Nephron (organoid): ENCODE data around the gene MRPL30.

Experiments
- H3K27ac Mint-ChIP-seq, 3 experiments: 2 replicates each; pipeline ENCODE4 v1.8.0; 2020; ENCODE audit warnings: mixed read lengths in 3 of 3, mild to moderate bottlenecking in 2 of 3, moderate library complexity in 1 of 3
- H3K27me3 Mint-ChIP-seq: 2 replicates; pipeline ENCODE4 v1.8.0; 2021; ENCODE audit warnings: low read depth, mild to moderate bottlenecking, moderate library complexity, mixed read lengths
- H3K36me3 Mint-ChIP-seq: 2 replicates; pipeline ENCODE4 v1.8.0; 2020; ENCODE audit warnings: low read depth, mixed read lengths
- H3K4me1 Mint-ChIP-seq: 2 replicates; pipeline ENCODE4 v1.8.0; 2020; ENCODE audit warnings: mixed read lengths
- H3K4me3 Mint-ChIP-seq, 3 experiments: 2 replicates each; pipeline ENCODE4 v1.8.0; 2020; ENCODE audit warnings: mild to moderate bottlenecking in 3 of 3, mixed read lengths in 3 of 3, moderate library complexity in 2 of 3
- H3K9me3 Mint-ChIP-seq: 2 replicates; pipeline ENCODE4 v1.8.0; 2020; ENCODE audit warnings: mixed read lengths
- TF ChIP-seq, protein P1 (sequence below), 3 experiments: fragments of 200-600 bp; sonication (generic); IDR thresholded peaks; one replicate each; pipeline ENCODE4 v1.5.0; 2021; ENCODE audit warnings: antibody characterized with exemption in 3 of 3; ENCODE audit not compliant: unreplicated experiment in 3 of 3

The MRPL30 gene

GRCh38 chr2:99156891-99157290 lies 24.1 kb upstream of the MRPL30 start:
- Mint-ChIP-seq H3K36me3 (peaks cover 29% of the 10 kb centered on the region), H3K27ac (peak overlapping the region in 2 of 3 experiments; percentile 9 to 35), H3K4me1 (peaks cover 27% of the 10 kb centered on the region), H3K27me3 (no peaks in the 10 kb centered on the region), H3K4me3 (peak overlapping the region; percentile 63 to 78 (median 77)), H3K9me3 (no peaks in the 10 kb centered on the region)
- TF ChIP-seq, protein P1, sequence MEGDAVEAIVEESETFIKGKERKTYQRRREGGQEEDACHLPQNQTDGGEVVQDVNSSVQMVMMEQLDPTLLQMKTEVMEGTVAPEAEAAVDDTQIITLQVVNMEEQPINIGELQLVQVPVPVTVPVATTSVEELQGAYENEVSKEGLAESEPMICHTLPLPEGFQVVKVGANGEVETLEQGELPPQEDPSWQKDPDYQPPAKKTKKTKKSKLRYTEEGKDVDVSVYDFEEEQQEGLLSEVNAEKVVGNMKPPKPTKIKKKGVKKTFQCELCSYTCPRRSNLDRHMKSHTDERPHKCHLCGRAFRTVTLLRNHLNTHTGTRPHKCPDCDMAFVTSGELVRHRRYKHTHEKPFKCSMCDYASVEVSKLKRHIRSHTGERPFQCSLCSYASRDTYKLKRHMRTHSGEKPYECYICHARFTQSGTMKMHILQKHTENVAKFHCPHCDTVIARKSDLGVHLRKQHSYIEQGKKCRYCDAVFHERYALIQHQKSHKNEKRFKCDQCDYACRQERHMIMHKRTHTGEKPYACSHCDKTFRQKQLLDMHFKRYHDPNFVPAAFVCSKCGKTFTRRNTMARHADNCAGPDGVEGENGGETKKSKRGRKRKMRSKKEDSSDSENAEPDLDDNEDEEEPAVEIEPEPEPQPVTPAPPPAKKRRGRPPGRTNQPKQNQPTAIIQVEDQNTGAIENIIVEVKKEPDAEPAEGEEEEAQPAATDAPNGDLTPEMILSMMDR (IDR thresholded peaks at IDR 0.05; ENCODE audit: unreplicated experiment in 3 of 3), result no peak

DNA sequence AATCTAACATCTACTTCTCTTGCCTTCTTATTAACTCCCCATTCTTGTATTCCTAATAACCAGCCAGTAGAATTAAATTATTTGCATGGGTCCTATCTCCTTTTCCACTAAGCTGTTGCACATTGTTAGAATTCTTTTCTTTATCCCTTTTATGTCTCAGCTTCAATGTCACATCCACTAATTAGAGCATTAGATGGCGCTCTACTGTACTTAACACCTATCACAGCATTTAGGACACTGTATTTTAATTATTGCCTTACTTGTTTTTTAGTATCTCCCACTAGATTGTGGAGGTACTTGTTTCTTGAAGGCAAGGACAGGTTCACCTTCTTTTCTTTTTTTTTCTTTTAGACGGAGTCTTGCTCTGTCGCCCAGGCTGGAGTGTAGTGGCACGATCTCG lies 22.4 kb upstream of the MRPL30 start:
- peak overlapping the region; percentile 3 to 65 (median 52) for H3K4me3 Mint-ChIP-seq
- H3K4me1 Mint-ChIP-seq, result peaks cover 27% of the 10 kb centered on the region
- H3K27ac Mint-ChIP-seq, result peak overlapping the region in 1 of 3 experiments; percentile 36
- no peaks in the 10 kb centered on the region for H3K27me3 Mint-ChIP-seq
- H3K9me3 Mint-ChIP-seq, result no peaks in the 10 kb centered on the region
- peaks cover 34% of the 10 kb centered on the region for H3K36me3 Mint-ChIP-seq
- TF ChIP-seq, protein P1 (IDR thresholded peaks at IDR 0.05; ENCODE audit: unreplicated experiment in 3 of 3), result no peak

DNA sequence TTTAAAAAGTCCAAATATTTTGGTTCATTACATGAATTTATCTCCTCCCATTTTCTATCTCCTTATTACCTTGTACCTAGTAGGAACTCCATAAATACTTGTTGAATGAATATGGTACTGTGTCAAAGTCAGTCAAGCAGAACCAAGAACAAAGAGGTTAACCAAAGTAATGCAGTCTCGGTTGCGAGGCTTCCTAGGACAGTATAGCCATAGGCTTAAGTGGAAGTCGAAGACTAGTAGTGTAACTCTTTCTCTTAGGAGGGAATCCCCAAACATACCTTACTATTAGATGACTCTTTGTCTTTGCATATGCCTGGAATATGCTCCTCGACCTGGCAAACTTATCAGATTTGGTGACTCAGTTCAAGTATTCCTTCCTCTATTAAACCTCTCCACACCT lies 21.4 kb upstream of the MRPL30 start:
- Mint-ChIP-seq H3K4me3 (peak overlapping the region in 1 of 3 experiments; percentile 18), H3K9me3 (no peaks in the 10 kb centered on the region), H3K27ac (no peak overlapping the region), H3K27me3 (no peaks in the 10 kb centered on the region), H3K36me3 (peaks cover 39% of the 10 kb centered on the region), H3K4me1 (peaks cover 19% of the 10 kb centered on the region)
- TF ChIP-seq, protein P1 (IDR thresholded peaks at IDR 0.05; ENCODE audit: unreplicated experiment in 3 of 3), result no peak

DNA sequence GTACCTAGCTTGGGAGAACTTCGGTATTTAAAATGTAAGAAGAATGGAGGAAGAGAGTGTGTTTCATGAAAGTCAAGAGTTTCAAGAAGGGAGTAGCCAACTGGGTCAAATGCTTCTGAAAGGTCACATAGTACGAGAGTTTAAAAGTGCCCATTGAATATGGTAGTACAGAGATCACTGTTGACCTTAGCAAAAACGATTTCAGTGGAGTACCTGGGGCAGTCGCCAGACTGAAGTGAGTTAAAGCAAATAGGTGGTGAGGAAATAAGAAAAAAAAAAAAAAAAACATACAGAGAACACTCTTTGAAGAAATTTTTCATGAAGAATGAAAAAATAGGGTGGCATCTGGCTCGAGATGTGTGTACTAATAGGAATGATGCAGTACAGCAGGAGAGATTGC lies 14.8 kb upstream of the MRPL30 start:
- no peaks in the 10 kb centered on the region for H3K4me1 Mint-ChIP-seq
- no peak overlapping the region for H3K27ac Mint-ChIP-seq
- TF ChIP-seq, protein P1 (IDR thresholded peaks at IDR 0.05; ENCODE audit: unreplicated experiment in 3 of 3), result no peak
- peaks cover 45% of the 10 kb centered on the region for H3K36me3 Mint-ChIP-seq
- no peaks in the 10 kb centered on the region for H3K27me3 Mint-ChIP-seq
- H3K4me3 Mint-ChIP-seq, result no peak overlapping the region
- no peaks in the 10 kb centered on the region for H3K9me3 Mint-ChIP-seq

GRCh38 chr2:99169534-99169933 lies 11.4 kb upstream of the MRPL30 start:
- TF ChIP-seq, protein P1 (IDR thresholded peaks at IDR 0.05; ENCODE audit: unreplicated experiment in 3 of 3), result no peak
- H3K4me1 Mint-ChIP-seq, result no peaks in the 10 kb centered on the region
- no peaks in the 10 kb centered on the region for H3K27me3 Mint-ChIP-seq

DNA sequence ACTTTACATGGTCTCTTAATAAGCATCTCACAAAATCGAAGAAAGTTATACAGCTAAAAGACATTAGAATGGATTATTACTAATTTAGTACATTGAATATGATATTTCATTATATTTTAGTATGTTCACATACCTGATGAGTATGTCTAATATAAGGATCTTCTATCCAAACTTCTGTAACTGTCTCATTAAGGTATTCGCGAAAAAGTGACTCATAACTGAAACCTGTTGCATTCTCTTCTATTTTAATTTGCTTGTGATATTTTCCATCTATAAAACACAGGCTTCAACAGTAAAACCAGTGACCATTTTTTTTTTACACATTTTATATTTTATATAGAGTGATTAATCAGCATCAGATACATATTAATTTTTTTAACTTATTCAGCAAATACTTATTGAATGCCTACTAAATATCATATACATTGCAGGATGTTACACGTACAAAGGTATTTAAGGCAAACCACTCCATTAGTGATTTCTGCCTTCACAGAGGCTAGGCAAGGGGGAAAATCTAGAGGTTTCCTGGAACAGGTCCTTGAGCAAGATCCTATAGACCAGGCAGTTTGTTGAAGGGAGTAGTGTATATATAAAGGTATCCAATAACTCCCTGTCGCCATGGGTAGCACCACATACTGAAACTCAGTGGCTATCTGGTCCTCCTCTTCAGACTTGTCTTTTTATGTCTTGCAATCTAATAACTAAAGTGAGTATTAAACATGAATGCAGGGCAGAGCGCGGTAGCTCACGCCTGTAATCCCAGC lies 9.4 kb upstream of the MRPL30 start:
- H3K9me3 Mint-ChIP-seq, result no peaks in the 10 kb centered on the region
- H3K4me1 Mint-ChIP-seq, result no peaks in the 10 kb centered on the region
- no peaks in the 10 kb centered on the region for H3K27me3 Mint-ChIP-seq
- TF ChIP-seq, protein P1 (IDR thresholded peaks at IDR 0.05; ENCODE audit: unreplicated experiment in 3 of 3), result no peak
- no peak overlapping the region for H3K27ac Mint-ChIP-seq
- no peak overlapping the region for H3K4me3 Mint-ChIP-seq
- peaks cover 34% of the 10 kb centered on the region for H3K36me3 Mint-ChIP-seq

More at GRCh38 chr2:99169534-99169933, 11.4 kb upstream of the MRPL30 start:
- Mint-ChIP-seq H3K36me3 (peaks cover 42% of the 10 kb centered on the region), H3K4me3 (no peak overlapping the region), H3K9me3 (no peaks in the 10 kb centered on the region), H3K27ac (no peak overlapping the region)
